ENCODE results near the gene NENF.

DNA sequence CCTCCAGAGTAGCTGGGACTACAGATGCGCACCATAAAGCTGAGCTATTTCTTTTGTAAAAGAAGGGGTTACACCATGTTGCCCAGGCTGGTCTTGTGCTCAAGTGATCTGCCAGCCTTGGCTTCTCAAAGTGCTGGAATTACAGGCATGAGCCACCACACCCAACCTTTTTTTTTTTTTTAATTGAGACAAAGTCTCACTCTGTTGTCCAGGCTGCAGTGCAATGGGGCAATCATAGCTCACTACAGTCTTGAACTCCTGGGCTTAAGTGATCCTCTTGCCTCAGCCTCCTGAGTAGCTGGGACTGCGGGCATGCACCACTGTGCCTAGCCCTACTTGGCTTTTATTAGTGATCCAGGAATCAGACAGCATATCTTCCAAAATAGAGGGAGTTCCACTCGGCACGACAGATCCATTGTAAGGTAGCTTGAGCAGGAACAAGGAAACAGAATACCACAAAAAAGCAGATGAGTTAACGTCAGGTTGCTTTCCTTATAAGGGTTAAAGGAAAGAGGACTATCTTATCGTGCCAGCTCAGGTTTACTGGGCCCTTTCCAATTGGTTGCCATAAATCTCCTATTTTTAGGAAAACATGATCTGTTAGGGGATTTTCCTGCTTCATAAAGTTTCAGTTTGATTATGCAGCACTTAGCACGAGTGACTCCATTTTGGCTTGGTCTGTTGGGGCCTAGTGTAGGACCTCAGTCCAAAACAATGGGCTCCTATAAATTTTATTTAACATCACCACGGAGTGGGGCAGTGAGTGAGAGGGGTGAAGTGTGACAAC lies 45.2 kb downstream of the NENF start:
- TF ChIP-seq TEAD4 (IDR thresholded peaks at IDR 0.05), result 0 out of 2 replicates have a peak, but pooled peaks have one; percentile 21
- no peak for TF ChIP-seq MAX (IDR thresholded peaks at IDR 0.05)
- no peak for TF ChIP-seq CREB1 (IDR thresholded peaks at IDR 0.05; ENCODE audit: low read depth)
- no peak for TF ChIP-seq EP300 (IDR thresholded peaks at IDR 0.05; ENCODE audit: borderline replicate concordance)
- TF ChIP-seq TAF1 (IDR thresholded peaks at IDR 0.05; ENCODE audit: low read depth), result no peak
- TF ChIP-seq RAD21 (IDR thresholded peaks at IDR 0.05; ENCODE audit: low read depth), result no peak
- TF ChIP-seq REST (IDR thresholded peaks at IDR 0.05; ENCODE audit: low read depth), result no peak
- no peak for TF ChIP-seq TCF12 (IDR thresholded peaks at IDR 0.05; ENCODE audit: low read depth)
- TF ChIP-seq, protein P1, sequence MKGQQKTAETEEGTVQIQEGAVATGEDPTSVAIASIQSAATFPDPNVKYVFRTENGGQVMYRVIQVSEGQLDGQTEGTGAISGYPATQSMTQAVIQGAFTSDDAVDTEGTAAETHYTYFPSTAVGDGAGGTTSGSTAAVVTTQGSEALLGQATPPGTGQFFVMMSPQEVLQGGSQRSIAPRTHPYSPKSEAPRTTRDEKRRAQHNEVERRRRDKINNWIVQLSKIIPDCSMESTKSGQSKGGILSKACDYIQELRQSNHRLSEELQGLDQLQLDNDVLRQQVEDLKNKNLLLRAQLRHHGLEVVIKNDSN (IDR thresholded peaks at IDR 0.05), result no peak
- TF ChIP-seq YY1 (IDR thresholded peaks at IDR 0.05; ENCODE audit: low read depth), result peak; percentile 50; the same call in 1 of the 2 replicates
- TF ChIP-seq FOXM1 (IDR thresholded peaks at IDR 0.05; ENCODE audit: borderline replicate concordance, low read depth), result no peak
- no peak for TF ChIP-seq EGR1 (IDR thresholded peaks at IDR 0.05)
- no peak for TF ChIP-seq ZBTB7A (IDR thresholded peaks at IDR 0.05; ENCODE audit: low read depth)
- no peak for TF ChIP-seq NFIC (IDR thresholded peaks at IDR 0.05)
